GM21367 (cell line): Measurements from ENCODE around the gene NSUN6.

Experiments
- ATAC-seq: cut with Tn5 transposase; IDR thresholded peaks from one replicate; pipeline ENCODE4 v1.9.1; 2021; ENCODE audit not compliant: unreplicated experiment

NSUN6 gene

GRCh38 chr10:18565006-18565405 lies 86.4 kb downstream of the NSUN6 start:
- ATAC-seq: no peak

GRCh38 chr10:18563003-18563726 lies 88.2 kb downstream of the NSUN6 start:
- ATAC-seq: no peak

- ATAC-seq: no peak
These were observed 89.4 kb downstream of the NSUN6 start for GRCh38 chr10:18561861-18562551.

- no peak for ATAC-seq
These were observed 93.4 kb downstream of the NSUN6 start for GRCh38 chr10:18557960-18558359.

GRCh38 chr10:18556522-18557147 lies 94.8 kb downstream of the NSUN6 start:
- ATAC-seq: no peak

GRCh38 chr10:18554479-18554878 lies 96.9 kb downstream of the NSUN6 start:
- no peak for ATAC-seq

- ATAC-seq: no peak
These were observed 99.9 kb downstream of the NSUN6 start for GRCh38 chr10:18551473-18551872.

- ATAC-seq: no peak
These were observed 102.3 kb downstream of the NSUN6 start for GRCh38 chr10:18549105-18549504.

GRCh38 chr10:18545621-18546305 lies 105.6 kb downstream of the NSUN6 start:
- no peak for ATAC-seq

- no peak for ATAC-seq
These were observed 108.6 kb downstream of the NSUN6 start for GRCh38 chr10:18542832-18543231.

GRCh38 chr10:18540195-18540594 lies 111.2 kb downstream of the NSUN6 start:
- no peak for ATAC-seq

- ATAC-seq: no peak
These were observed 112.1 kb downstream of the NSUN6 start for GRCh38 chr10:18539335-18539734.

- no peak for ATAC-seq
These were observed 117.5 kb downstream of the NSUN6 start for GRCh38 chr10:18533896-18534295.

- ATAC-seq: no peak
These were observed 118.4 kb downstream of the NSUN6 start for GRCh38 chr10:18532881-18533535.

- ATAC-seq: no peak
These were observed 123.1 kb downstream of the NSUN6 start for GRCh38 chr10:18528292-18528691.

- ATAC-seq: no peak
These were observed 123.7 kb downstream of the NSUN6 start for GRCh38 chr10:18527687-18528086.

GRCh38 chr10:18523858-18524257 lies 127.5 kb downstream of the NSUN6 start:
- ATAC-seq: no peak

- no peak for ATAC-seq
These were observed 128.4 kb downstream of the NSUN6 start for GRCh38 chr10:18523025-18523424.

GRCh38 chr10:18516851-18517250 lies 134.5 kb downstream of the NSUN6 start:
- ATAC-seq: no peak

- no peak for ATAC-seq
These were observed 136.8 kb downstream of the NSUN6 start for GRCh38 chr10:18514537-18514936.

- ATAC-seq: no peak
These were observed 142.8 kb downstream of the NSUN6 start for GRCh38 chr10:18508587-18508986.
